HepG2 (cell line): ENCODE data around the gene BPI. TPM values are rescaled to one million over a fixed set of nuclear protein-coding genes. Genes with fewer than 3 reads are reported as not detected.

Experiments
- ATF1 ChIP-seq: IDR thresholded peaks from 2 replicates; pipeline ENCODE4 v1.6.1; 2016; ENCODE audit warnings: mild to moderate bottlenecking, control low read depth
- ATF6 ChIP-seq: sonication (generic); formaldehyde crosslinking; conservative IDR thresholded peaks from 2 replicates; pipeline ENCODE4 v1.4.0; 2020; ENCODE audit warnings: missing genetic modification reagents
- BRF2 ChIP-seq: sonication (generic); formaldehyde crosslinking; IDR thresholded peaks from 2 replicates; pipeline ENCODE4 v1.8.1; 2022; ENCODE audit warnings: mild to moderate bottlenecking, missing genetic modification reagents
- CBX5 ChIP-seq: sonication (generic); formaldehyde crosslinking; IDR thresholded peaks from 2 replicates; pipeline ENCODE4 v1.4.0; 2020; ENCODE audit warnings: missing genetic modification reagents, borderline replicate concordance
- E2F2 ChIP-seq: sonication (generic); formaldehyde crosslinking; IDR thresholded peaks from 2 replicates; pipeline ENCODE4 v1.4.0; 2020; ENCODE audit warnings: missing genetic modification reagents, borderline replicate concordance
- FOXA1 ChIP-seq, 2 experiments: fragments of 450-650 bp in 1 of 2; sonication (generic) in 1 of 2; formaldehyde crosslinking in 1 of 2; IDR thresholded peaks; 2 replicates each; pipeline versions ENCODE4 v1.4.0 to v1.6.1; 2016 to 2020; ENCODE audit warnings: missing genetic modification reagents in 1 of 2
- FOXP1 ChIP-seq, 2 experiments: fragments of 450-650 bp in 1 of 2; IDR thresholded peaks; 2 replicates each; pipeline ENCODE4 v1.6.1; 2017 to 2018; ENCODE audit warnings: antibody characterized with exemption in 1 of 2
- GATAD2A ChIP-seq: IDR thresholded peaks from 2 replicates; pipeline ENCODE4 v1.6.1; 2016
- NCOR1 ChIP-seq: fragments of 200-600 bp; sonication (generic); IDR thresholded peaks from 2 replicates; pipeline ENCODE4 v1.7.0; 2017; ENCODE audit warnings: antibody characterized with exemption, low read length, borderline replicate concordance
- NKX3-1 ChIP-seq: sonication (generic); formaldehyde crosslinking; IDR thresholded peaks from 2 replicates; pipeline ENCODE4 v1.5.0; 2020; ENCODE audit warnings: missing genetic modification reagents
- REXO4 ChIP-seq: sonication (generic); formaldehyde crosslinking; IDR thresholded peaks from 2 replicates; pipeline ENCODE4 v1.8.0; 2022; ENCODE audit warnings: missing genetic modification reagents, mild to moderate bottlenecking, borderline replicate concordance
- SMYD3 ChIP-seq: sonication (generic); formaldehyde crosslinking; IDR thresholded peaks from 2 replicates; pipeline ENCODE4 v1.8.1; 2023; ENCODE audit warnings: mild to moderate bottlenecking, missing genetic modification reagents
- SNAPC2 ChIP-seq: sonication (generic); formaldehyde crosslinking; IDR thresholded peaks from 2 replicates; pipeline ENCODE4 v1.8.1; 2022; ENCODE audit warnings: mild to moderate bottlenecking, missing genetic modification reagents
- TEAD2 ChIP-seq: sonication (generic); formaldehyde crosslinking; IDR thresholded peaks from 2 replicates; pipeline ENCODE4 v1.9.0; 2021; ENCODE audit warnings: missing genetic modification reagents
- TGIF2 ChIP-seq: IDR thresholded peaks from 2 replicates; pipeline ENCODE4 v1.6.1; 2016; ENCODE audit warnings: control low read depth, missing compliant biosample characterization
- TIGD3 ChIP-seq: sonication (generic); formaldehyde crosslinking; IDR thresholded peaks from 2 replicates; pipeline ENCODE4 v1.5.1; 2020; ENCODE audit warnings: mild to moderate bottlenecking, missing genetic modification reagents, borderline replicate concordance
- ZBTB46 ChIP-seq: sonication (generic); formaldehyde crosslinking; IDR thresholded peaks from 2 replicates; pipeline ENCODE4 v1.4.0; 2020; ENCODE audit warnings: mild to moderate bottlenecking, missing genetic modification reagents, borderline replicate concordance
- ZKSCAN5 ChIP-seq: sonication (generic); formaldehyde crosslinking; IDR thresholded peaks from 2 replicates; pipeline ENCODE4 v1.5.1; 2020; ENCODE audit warnings: mild to moderate bottlenecking, missing genetic modification reagents
- ZNF562 ChIP-seq: sonication (generic); formaldehyde crosslinking; IDR thresholded peaks from 2 replicates; pipeline ENCODE4 v1.8.0; 2022; ENCODE audit warnings: missing genetic modification reagents, borderline replicate concordance
- ZNF569 ChIP-seq: sonication (generic); formaldehyde crosslinking; IDR thresholded peaks from 2 replicates; pipeline ENCODE4 v1.5.0; 2020; ENCODE audit warnings: mild to moderate bottlenecking, missing genetic modification reagents, moderate library complexity, borderline replicate concordance
- ZNF773 ChIP-seq: sonication (generic); formaldehyde crosslinking; IDR thresholded peaks from 2 replicates; pipeline ENCODE4 v1.4.0; 2020; ENCODE audit warnings: missing genetic modification reagents, borderline replicate concordance
- ZNF792 ChIP-seq: IDR thresholded peaks from 2 replicates; pipeline ENCODE4 v1.6.1; 2016
- polyA plus RNA-seq, 8 experiments: library from polyadenylated mRNA; depleted of rRNA in 3 of 8; stranded (reverse) in 7 of 8; unstranded in 1 of 8; fragments of >200 nt; fragmentation: Illumina TruSeq in 4 of 8; extraction: Trizol in 4 of 8; gene quantifications; 2 replicates each; pipeline versions ENCODE4 v1.2.1 to v1.2.3, GENCODE V29; 2011 to 2016; ENCODE audit warnings: low read depth in 4 of 8, missing spikeins in 1 of 8, mixed read lengths in 1 of 8; ENCODE audit not compliant: insufficient read depth in 1 of 8
- total RNA-seq, 5 experiments: library from RNA; depleted of rRNA; stranded (reverse); fragments of >200 nt; fragmentation: Illumina TruSeq; extraction: Trizol; gene quantifications; 2 replicates each; pipeline ENCODE4 v1.2.3, GENCODE V29; 2016; ENCODE audit warnings: low read depth in 1 of 5

The BPI gene
- total and polyA plus RNA-seq, 2 of the 13 experiments (the other 11 are each of a cell fraction or from before 2014, with no cell fraction given) = not detected

- TF ChIP-seq REXO4 (CRISPR knock-in tag) = no peak; the same call in 1 of the 2 replicates
- TF ChIP-seq E2F2 (CRISPR knock-in tag) = 0 out of 2 replicates have a peak, but pooled peaks have one; percentile 14
- TF ChIP-seq BRF2 = 0 out of 2 replicates have a peak, but pooled peaks have one; percentile 7
- TF ChIP-seq TGIF2 (CRISPR knock-in tag) = peak; percentile 70; the same call in 1 of the 2 replicates
- TF ChIP-seq ATF6 = 0 out of 2 replicates have a peak, but pooled peaks have one; percentile 51
- TF ChIP-seq CBX5 (CRISPR knock-in tag) = peak; percentile 71; the same call in 1 of the 2 replicates
- TF ChIP-seq ATF1 (CRISPR knock-in tag) = no peak
- TF ChIP-seq FOXP1 (IDR thresholded peaks at IDR 0.05) = no peak
- peak; percentile 54 for TF ChIP-seq FOXP1 (CRISPR knock-in tag; IDR thresholded peaks at IDR 0.05)
- no peak for TF ChIP-seq ZNF569 (CRISPR knock-in tag)
- TF ChIP-seq ZNF562 = no peak
- TF ChIP-seq SMYD3 (CRISPR knock-in tag) = peak; percentile 31; the same call in 1 of the 2 replicates
- TF ChIP-seq ZBTB46 (CRISPR knock-in tag) = no peak
- peak; percentile 71 for TF ChIP-seq GATAD2A (CRISPR knock-in tag)
- no peak for TF ChIP-seq TEAD2 (CRISPR knock-in tag)
- no peak; the same call in 1 of the 2 replicates for TF ChIP-seq SNAPC2
- no peak for TF ChIP-seq NCOR1
- TF ChIP-seq TIGD3 = peak; percentile 92; the same call in 1 of the 2 replicates
- TF ChIP-seq NKX3-1 (CRISPR knock-in tag) = no peak; the same call in 1 of the 2 replicates
- TF ChIP-seq ZNF792 (CRISPR knock-in tag) = peak; percentile 74
- no peak for TF ChIP-seq ZNF773 (CRISPR knock-in tag)
- TF ChIP-seq FOXA1 (IDR thresholded peaks at IDR 0.05) = no peak
- peak; percentile 82 for TF ChIP-seq FOXA1 (CRISPR knock-in tag; IDR thresholded peaks at IDR 0.05)
- no peak for TF ChIP-seq ZKSCAN5 (CRISPR knock-in tag)
Observed at GRCh38 chr20:38343311-38344106, 39.6 kb downstream of the BPI start (continued).
